ENCODE results near the gene NCAM1.

Gene NCAM1

DNA sequence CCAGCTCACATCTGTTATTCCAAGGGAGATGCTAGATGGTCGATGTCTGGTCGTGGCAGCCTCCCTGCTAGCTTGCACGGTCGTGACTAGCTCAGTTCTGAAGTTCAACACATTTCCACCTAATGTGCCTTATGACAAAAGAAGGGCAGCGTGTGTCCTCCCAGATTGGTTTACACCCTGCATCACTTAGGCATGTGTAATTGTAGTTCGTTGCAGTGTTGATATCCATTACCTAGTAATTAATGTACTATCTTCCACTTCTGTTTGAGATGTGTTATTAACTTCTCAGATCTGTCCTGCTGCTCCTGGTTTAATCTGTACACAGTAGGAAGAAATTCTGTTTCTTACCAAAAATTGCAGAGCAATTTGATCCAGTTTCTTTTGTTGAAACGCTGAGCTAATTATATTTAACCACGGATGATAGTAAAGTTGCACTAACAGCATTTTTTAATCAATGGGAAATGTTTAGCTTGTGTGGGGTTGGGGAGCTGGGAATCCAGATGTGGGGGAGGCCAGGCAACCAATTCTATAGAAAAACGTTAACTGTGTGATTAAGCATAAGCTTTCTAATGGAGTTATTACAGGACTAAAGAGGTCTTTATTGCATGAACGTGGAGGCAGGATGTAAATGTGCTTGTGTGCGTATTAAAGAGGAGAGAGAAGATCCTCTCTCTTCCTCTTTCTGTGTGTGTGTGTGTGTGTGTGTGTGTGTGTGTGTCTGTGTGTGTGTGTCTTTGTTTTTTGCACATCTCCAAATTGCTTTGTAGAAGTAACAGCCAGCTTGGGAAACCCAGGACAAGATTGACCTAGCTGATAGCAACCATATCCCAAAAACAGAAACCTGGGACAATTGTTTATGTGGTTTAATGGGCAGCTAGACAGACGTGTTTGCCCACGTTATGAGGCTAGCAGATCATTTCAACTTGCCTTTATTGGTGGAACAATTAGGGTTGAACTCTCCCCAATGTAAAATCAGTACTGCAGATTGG, 207.4 kb downstream of the NCAM1 start:
- DNase-seq (ENCODE audit: low read depth in 2 of 2), result no peak

DNA sequence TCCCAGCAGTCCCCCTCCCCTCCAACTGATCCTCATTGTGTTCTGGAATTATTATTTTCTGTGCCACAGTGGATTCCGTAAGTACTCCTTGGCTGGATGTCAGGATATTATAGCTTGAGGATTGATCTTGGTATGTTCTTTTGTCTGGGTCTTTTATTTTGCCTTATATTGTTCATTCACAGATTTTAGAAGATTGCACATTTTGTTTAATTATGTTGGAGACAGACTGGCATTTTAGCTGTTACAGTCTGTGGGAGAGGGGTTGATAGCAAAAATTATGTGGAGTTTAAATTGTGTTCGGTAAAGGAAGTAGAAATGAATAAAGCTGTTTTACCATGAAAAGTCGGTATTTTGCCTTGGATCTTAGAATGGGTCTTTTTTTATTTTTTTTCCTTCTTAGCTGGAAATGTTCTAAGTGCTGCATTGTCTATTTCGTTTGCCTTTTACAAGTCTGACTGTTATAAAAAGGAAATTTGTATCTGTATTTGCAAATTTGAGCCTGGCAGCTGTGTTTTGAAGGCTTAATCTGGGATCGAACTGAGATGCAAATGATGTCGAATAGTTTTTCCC, 211.2 kb downstream of the NCAM1 start:
- no peak for DNase-seq (ENCODE audit: low read depth in 2 of 2)

DNA sequence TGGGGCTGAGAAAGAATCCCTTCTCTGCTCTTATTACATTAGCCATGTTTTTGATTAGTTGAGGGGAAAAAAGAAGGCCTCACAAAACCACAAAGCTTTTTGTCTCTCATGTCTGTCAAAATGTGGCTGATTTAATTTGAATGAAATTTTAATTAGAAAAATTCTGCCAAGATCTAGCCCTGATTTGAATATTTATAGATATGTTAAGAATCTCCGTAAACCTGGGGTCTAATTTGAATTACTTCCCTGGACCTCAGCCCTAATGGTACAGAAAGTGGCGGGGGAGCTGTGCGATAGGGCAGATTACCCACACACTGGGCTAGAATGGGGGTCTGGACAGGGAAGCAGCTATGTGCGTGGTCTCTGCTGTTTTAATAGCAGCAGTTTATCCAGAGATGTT, 211.9 kb downstream of the NCAM1 start:
- no peak for DNase-seq (ENCODE audit: low read depth in 2 of 2)

DNA sequence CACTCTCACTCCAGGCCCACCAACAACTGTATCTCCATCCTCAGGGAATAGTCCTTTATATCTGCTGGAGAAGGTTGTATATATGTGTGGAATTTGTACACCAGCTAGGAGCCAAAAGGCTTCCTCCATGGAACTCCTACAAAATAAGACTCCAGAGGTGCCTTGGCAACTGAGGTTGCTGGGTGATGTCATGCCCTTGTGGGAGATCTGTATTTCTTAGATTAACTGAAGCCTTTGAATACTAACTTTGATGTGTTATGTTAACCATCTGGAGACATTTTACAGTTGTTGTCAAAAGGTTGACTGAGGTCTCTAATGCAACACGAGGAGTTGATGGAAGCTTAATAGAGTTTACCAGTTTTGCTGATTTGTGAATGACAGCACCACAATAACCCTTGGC, 213.7 kb downstream of the NCAM1 start:
- no peak for DNase-seq (ENCODE audit: low read depth in 2 of 2)

DNA sequence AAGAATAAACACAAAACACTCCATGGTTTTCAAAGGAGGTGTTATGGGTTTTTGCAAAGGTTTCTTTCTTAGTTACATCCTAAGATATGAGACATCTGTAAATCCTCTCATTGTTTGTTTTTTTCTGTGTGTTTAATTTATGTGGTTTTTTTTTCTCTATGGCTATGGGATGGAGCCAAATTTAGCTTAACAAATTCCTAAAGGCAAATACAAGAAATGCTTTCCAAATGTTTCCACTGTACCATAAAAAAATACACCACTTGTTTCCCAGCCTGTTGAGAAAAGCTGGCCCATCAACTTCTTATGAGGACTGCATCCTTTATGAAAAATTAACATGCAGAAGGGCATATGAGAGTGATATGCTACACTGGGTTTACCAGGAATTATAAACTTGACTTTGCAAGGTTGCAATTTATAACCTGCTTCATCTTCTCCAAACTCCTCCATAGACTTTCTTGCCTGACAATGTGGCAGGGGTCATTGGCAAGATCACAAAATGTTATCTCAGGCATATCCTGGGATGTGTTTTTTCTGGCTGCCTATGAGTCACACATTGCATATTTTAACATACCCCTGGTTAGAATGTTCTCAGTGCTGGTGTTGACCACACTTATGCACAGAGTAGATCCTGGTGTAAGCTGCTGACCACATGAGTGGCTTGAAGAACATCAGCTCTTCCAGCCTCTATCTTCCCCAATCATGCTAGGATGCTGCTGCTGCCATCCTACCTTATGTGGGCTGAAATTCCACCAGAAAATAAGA, 215.6 kb downstream of the NCAM1 start:
- no peak for DNase-seq (ENCODE audit: low read depth in 2 of 2)

DNA sequence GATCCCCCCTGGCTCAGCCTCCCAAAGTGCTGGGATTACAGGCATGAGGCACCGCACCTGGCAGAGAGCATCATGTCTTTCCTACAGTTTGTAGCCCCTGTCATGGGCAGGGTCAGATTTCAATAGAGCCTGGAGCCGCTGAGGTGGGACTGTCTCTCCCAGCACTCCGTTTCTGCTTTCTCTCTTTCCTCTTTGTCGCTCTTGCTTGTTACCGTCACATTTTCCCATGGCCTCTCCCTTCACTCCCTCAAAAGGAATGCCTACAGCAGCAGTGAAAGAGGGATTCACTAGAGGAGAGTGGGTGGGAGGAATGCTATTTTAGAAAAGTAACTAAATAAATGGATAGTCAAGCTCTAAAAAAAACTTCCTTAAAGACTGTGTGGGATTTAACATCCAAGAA, 216.5 kb downstream of the NCAM1 start:
- DNase-seq (ENCODE audit: low read depth in 2 of 2), result no peak

DNA sequence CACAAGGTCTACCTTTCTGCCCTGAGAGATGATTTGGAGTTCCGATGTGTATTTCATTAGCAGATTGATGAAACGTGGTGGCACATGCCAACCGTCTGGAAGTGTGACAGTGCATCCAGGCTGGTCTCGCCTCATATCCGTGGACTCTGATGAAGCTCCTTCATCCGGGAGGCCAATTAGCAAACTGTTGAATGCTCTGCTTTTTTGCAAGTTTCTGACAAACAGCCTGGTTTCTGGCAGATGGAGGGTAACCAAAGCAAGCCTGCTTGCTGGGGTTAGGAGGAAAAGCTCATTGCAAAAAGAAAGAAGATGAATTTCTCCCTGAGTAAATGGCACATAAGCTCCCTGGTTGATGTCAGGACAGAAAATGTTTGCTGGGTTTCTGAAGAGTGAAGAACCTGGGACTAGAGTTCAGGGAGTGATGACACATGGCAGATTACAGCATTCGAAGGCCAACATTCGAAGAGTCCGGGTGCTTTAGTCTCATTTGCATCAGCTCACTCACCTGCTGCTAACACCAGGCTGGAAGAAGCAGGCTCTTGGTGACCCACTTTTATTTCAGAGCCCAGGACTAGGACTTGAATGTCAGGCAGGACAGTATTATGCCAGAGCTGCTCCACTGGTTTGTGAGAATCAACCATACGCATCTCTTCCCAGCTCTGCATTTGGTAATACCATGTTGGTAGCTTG, 217.3 kb downstream of the NCAM1 start:
- DNase-seq (ENCODE audit: low read depth in 2 of 2), result no peak

DNA sequence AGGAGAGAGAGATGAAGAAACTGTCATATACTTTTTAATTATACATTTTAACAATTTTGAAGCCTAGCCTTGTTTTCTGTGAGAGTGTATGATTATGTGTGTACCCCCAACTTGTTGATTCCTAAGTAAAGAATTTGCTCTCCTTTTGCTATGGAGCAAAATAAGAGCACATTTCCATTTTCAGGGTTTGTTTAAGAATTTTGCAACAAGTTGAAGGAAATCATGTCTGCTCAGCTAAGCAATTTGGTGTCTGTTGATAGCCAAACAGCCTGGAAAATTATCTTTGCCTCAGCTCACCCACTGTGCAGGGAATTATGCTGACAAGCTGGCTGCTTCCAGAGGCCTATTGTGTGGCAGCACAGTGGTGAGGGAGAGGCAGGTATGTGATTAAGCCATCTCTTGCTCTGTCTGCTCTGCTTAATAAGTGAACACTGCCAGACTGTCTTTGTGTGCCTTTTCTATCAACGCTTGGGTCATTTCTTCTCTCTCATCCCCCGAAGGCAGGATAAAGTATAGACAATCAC, 218.0 kb downstream of the NCAM1 start:
- no peak for DNase-seq (ENCODE audit: low read depth in 2 of 2)

DNA sequence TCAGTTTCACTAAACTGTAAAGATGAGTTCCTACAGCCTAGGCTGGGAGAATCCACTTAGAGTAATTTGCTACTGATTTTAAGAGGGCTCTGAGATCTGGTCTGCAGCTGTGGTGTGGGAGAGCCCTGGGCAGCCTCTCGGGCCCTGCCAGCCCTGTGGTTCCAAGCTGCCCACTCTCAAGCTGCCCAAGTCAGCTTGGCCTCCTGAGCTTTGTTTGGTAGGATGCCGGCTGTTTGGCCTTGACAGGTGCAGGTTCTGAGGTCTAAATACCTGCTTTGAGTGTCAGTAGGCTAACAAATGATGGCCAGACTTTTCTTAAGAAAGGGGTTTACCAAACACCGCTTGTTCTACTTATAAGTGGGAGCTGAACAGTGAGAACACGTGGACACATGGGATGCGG, 219.9 kb downstream of the NCAM1 start:
- no peak for DNase-seq (ENCODE audit: low read depth in 2 of 2)

DNA sequence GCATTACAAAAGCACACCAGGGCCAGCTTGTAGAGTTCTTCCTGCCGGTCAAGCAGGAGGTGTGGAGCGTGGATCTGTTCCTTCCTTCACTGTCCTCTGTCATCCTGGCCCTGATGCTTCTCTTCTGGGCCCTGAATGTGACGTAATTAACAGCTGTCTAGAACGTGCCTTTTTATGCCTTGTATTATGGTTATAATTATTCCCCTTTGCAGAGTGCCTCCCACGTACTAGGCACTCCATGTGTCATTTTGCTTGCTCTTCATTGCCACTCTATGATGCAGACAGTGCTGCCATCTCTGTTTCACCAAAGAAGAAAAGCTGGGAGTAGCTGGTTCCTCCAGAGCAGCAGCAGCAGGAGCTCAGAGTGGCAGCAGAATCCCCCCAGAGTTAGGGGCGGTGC, 221.1 kb downstream of the NCAM1 start:
- DNase-seq (ENCODE audit: low read depth in 2 of 2), result no peak

DNA sequence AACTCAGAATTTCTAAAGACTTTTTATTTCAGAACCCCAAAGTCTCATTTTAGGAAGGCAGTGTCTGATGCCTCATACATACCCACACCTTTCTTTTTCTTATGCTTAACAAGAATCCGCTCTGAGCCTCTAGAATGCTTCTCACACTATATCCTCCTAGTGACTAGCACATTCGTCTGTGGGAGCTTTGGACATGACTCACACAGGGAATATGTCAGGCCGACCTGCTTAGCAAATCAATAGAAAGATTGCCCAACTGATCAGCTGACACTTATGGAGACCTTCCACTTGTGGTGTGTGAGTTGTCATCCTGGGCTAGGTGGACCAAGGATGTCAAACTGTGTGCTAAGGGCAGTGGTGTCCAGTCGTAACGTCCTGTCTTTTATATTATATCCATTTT, 223.3 kb downstream of the NCAM1 start:
- DNase-seq (ENCODE audit: low read depth in 2 of 2), result no peak

DNA sequence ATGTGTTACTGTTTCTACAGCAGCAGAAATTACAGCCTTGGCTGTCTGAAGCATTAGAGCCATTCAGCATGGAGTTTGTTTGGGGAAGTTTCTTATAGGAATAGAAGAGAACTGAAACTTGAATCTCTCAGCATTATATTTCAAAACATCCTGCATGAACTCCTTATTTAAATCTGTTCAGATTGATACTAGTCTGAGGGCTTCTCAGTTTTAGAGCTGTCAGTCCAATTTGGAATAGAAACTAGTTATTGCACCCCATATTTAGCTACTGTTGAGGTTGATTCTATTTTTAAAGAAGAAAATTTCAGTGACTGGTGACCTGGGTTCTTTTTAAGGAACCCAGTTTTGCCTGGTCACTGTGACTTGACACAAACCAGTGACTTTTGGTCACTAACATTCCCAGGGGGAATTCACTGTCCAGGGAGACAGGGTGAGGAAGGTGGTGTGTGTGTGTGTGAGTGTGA, 227.2 kb downstream of the NCAM1 start:
- DNase-seq (ENCODE audit: low read depth in 2 of 2), result no peak

DNA sequence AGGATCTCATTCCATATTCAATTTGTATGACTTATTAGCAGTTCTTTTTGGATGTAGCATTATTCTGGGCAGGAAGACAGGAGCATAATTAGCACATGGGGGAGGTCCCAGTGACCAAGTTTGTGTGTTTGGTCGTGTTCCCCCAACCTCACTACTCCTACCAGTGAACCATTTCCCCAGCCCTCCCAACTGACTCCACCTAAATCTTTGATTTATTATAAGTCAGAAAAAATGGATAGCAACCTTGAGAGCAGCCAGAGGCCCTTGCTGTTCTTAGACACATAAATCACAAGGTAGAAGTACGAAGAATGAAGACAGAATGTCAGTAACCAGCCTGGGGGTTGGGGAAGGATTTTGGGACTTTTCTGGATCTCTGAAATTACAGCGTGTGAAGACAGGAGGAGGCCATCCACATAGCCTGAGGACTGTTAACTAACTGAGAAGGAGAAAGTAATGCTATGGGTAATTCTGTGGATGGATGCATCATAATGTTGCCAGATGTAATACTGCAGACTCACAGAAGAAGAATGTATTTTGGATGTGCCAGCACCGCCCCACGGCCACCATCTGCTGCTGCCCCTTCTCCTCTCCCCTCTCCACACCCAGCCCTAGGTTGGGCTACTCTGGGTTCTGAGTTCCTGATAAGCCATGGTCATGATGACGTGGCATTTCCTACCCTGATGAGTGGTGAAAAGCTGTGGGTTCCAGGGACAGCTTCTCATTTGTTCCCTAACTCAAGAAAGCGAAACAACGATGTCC, 228.9 kb downstream of the NCAM1 start:
- no peak for DNase-seq (ENCODE audit: low read depth in 2 of 2)

DNA sequence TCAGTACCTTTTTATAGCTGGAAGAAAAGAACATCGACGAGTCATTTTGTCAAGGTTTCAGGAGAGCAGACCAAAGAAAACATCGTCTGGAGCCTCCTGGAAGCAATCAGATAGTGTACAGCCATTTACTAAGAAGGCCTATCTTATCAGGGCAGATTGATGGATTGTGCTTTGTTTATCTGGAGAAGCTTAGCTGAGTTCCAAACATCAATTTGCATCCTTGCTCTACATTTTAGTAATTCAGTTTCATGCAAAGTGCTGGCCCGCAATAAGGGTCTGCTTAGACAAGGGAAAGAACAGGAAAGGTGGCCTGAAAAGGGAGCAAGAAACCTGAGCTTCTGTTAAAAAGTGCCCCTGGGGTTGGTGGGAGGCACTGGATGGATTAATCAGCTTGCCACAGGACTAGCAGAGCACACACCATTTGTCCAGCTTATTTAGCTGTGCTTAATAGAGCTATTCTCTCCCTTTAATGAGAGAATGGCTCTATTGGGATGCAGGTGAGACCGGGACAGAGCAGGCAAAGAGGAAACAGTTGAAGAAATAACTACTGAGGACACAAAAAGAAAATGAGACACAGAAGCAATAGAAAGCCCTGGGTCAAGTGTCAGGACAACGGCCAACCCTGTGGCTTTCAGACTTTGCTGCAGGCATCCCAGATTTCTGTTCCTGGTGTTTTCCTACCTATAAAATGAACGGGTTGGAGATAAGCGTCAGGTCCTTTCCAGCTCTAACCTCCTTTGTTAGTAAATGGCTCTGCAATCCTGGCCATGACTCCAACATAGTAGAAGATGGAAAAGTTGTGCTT, 231.1 kb downstream of the NCAM1 start:
- DNase-seq (ENCODE audit: low read depth in 2 of 2), result no peak

DNA sequence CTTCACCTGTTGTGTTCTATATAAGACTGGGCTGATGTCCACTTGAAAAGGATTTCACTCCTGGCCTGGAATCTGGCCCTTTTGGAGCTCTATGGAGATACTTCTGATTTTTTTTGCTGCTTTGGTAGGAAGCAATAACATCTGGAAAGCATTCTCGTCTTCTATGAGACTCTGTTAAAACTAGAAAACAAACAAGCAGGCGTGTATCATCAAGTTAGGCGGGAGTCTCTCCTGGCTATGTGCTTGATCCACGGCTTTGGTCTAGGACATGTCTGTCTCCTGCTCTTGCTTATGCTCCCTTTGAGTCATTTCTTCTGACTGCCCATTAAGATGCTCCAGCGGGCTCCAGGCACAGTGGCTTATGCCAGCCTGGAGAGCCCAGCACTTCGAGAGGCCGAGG, 231.8 kb downstream of the NCAM1 start:
- DNase-seq (ENCODE audit: low read depth in 2 of 2), result no peak

DNA sequence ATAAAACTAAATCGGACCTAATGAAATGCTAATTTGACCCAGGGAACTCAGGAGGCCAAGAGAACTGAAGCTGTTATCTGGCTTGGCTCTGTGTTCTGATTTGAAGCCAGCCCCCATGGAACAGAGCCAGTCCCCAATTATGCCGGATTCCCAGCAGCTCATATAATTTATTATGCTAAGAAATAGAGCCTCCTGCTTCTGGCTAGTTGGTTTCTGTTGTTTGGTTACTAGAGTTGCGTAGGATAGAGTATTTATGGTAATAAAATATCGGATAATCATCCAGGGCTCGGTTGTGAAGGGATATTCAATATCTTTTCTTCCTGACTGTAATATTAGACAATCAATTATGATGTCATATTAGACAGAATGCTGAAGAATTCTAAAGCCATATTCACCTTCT, 232.7 kb downstream of the NCAM1 start:
- no peak for DNase-seq (ENCODE audit: low read depth in 2 of 2)

DNA sequence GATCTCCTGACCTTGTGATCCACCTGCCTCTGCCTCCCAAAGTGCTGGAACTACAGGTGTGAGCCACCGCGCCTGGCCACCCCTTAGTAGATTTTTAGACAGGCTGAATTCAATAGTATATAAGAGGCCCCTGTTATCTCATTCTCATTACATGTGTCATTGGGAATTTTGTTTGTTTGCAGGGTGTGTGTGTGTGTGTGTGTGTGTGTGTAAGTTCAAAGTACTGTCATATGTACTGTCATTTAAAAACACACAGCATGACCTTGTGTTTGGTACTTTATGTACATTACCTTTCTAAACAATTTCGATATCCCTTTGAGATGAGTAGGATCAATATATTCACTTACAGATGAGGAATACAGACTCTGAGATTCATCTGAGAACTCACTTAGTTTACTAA, 234.5 kb downstream of the NCAM1 start:
- DNase-seq (ENCODE audit: low read depth in 2 of 2), result no peak

DNA sequence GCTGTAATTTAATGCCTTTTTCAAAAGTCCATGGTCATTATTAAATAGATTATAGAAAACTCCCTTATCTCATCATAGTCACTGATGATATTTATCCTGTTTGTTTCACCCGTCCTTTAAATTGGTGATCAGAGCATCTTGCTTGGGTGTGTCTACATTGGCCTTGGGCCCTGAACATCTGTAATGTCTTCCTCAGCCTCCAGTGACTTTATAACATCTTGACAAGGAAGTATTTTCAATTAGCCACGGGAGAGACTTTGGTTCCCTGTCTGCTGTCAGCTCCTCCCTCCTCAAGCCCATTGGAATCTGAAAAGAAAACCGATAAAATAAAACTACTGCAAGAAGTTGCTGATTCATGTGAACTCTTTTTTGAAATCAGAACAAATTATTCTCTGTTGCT, 236.2 kb downstream of the NCAM1 start:
- no peak for DNase-seq (ENCODE audit: low read depth in 2 of 2)

DNA sequence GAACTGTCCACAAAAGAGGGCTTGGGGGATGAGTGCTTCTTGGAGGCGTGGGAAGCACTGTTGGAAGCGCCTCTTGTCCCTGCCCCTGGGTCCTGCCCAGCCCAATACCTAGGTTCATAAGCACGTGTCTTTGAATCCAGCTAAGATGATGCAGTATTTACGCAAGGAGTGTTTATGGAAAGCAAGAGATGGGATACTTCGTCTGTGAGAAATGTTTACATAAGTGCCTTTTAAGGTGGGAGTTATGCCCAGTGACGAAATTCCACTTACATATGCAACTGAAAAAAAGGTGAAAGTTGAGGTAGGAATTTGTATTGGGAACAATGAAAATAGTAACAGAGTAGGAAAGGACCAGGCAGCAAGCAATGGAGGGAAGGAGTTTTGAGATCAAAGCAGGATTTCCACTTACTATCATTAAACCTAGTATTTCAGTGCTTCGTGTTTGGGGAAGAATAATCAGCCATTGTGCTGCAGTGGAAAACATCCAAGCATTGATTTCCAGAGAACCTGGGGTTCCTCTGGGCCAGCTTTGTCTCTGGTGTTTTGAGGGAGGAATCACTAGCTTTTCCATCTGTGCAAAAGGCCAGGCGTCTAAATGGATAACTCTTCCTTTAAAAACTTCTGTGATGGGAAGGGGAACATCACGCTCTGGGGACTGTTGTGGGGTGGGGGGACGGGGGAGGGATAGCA, 237.9 kb downstream of the NCAM1 start:
- DNase-seq (ENCODE audit: low read depth in 2 of 2), result no peak

DNA sequence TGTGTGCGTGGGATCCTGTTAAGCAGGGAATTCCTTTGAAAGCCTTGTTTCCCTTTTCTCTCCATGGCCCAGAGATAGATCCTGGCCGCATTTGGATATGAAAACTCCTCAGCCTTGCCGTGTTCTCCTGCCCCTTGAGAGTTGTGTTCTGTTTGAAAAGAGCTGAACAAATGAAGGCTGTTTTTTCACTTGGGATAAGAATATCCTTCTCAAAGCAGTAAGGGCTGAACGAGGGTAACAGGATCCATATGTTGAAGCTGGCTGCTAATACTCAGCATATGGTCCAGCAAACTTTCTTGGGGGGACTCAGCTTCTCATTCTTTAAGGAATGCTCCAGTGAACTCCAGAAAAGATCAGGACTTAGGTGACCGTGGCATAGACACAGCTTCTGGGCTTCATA, 238.6 kb downstream of the NCAM1 start:
- DNase-seq (ENCODE audit: low read depth in 2 of 2), result no peak

Measured in stimulated activated CD4-positive, alpha-beta T cell treated with anti-CD3 and anti-CD28 coated beads, Interleukin-4, amount 100 ng/mL, for 48 hours (primary cell).